Measurements from ENCODE around the gene BRD3OS. TPM values are rescaled to one million over a fixed set of nuclear protein-coding genes. Genes with fewer than 3 reads are reported as not detected.

Gene BRD3OS
- total RNA-seq, 4 donors from 2014 or later = 0.76 to 9.3 (median 5.8) TPM

- Histone ChIP-seq H3K4me1 (peaks cover 6 to 12% of the 10 kb centered on the region in 2 donors), H3K27ac (no peak overlapping the region), H3K27me3 (no peaks in the 10 kb centered on the region), H3K36me3 (peaks cover 0 to 32% of the 10 kb centered on the region in 2 donors), H3K4me3 (no peak overlapping the region), H3K9me3 (no peaks in the 10 kb centered on the region)
- no peak for ATAC-seq
- no peak for TF ChIP-seq CTCF (IDR thresholded peaks at IDR 0.05 in 4 of 5, conservative IDR thresholded peaks at IDR 0.05 in 1 of 5)
- intact Hi-C loops (cut with DNase I; ENCODE audit: low total_unique reads) = loop anchor here (10.0 kb wide), 1 partner anchor 653 kb away; the partner anchor contains the start of genes STKLD1 and SURF4
- DNase-seq = no peak
- in situ Hi-C loops (cut with MboI; ENCODE audit: low sequenced_read_pairs in 4 of 4) = no loop called here
Observed at GRCh38 chr9:134027561-134027960, 2.3 kb downstream of the BRD3OS start.

- DNase-seq (no peak), ATAC-seq (no peak)
- TF ChIP-seq POLR2A (IDR thresholded peaks at IDR 0.05) = no peak
- TF ChIP-seq CTCF (IDR thresholded peaks at IDR 0.05 in 4 of 5, conservative IDR thresholded peaks at IDR 0.05 in 1 of 5) = no peak
- H3K4me3 ChIP-seq = no peak overlapping the region
- peaks cover 6 to 12% of the 10 kb centered on the region in 2 donors for H3K4me1 ChIP-seq
- in situ Hi-C loops (cut with MboI; ENCODE audit: low sequenced_read_pairs in 4 of 4) = no loop called here
- H3K9me3 ChIP-seq = no peaks in the 10 kb centered on the region
- H3K27me3 ChIP-seq = no peaks in the 10 kb centered on the region
- intact Hi-C loops (cut with DNase I; ENCODE audit: low total_unique reads) = loop anchor here (10.0 kb wide), 1 partner anchor 653 kb away; the partner anchor contains the start of genes STKLD1 and SURF4
- no peak overlapping the region for H3K27ac ChIP-seq
- peaks cover 0 to 37% of the 10 kb centered on the region in 2 donors for H3K36me3 ChIP-seq
Observed at GRCh38 chr9:134028076-134028475, 2.8 kb downstream of the BRD3OS start.

GRCh38 chr9:134028575-134029247, 3.4 kb downstream of the BRD3OS start:
- in situ Hi-C loops (cut with MboI; ENCODE audit: low sequenced_read_pairs in 4 of 4) = no loop called here
- intact Hi-C loops (cut with DNase I; ENCODE audit: low total_unique reads) = loop anchor here (10.0 kb wide), 1 partner anchor 654 kb away; the partner anchor contains the start of genes STKLD1 and SURF4
- TF ChIP-seq CTCF (IDR thresholded peaks at IDR 0.05 in 4 of 5, conservative IDR thresholded peaks at IDR 0.05 in 1 of 5) (no peak), POLR2A (IDR thresholded peaks at IDR 0.05) (no peak)

GRCh38 chr9:134029248-134030226, 4.3 kb downstream of the BRD3OS start:
- no peaks in the 10 kb centered on the region for H3K27me3 ChIP-seq
- peaks cover 6 to 11% of the 10 kb centered on the region in 2 donors for H3K4me1 ChIP-seq
- DNase-seq (no peak), ATAC-seq (no peak)
- H3K9me3 ChIP-seq = no peaks in the 10 kb centered on the region
- H3K27ac ChIP-seq = no peak overlapping the region
- H3K36me3 ChIP-seq = peaks cover 0 to 51% of the 10 kb centered on the region in 2 donors
- no peak overlapping the region for H3K4me3 ChIP-seq
- intact Hi-C loops (cut with DNase I; ENCODE audit: low total_unique reads) (loop anchor here (10.0 kb wide), 1 partner anchor 655 kb away; the partner anchor contains the start of genes STKLD1 and SURF4), in situ Hi-C loops (cut with MboI; ENCODE audit: low sequenced_read_pairs in 4 of 4) (no loop called here)
- no peak for TF ChIP-seq CTCF (IDR thresholded peaks at IDR 0.05 in 4 of 5, conservative IDR thresholded peaks at IDR 0.05 in 1 of 5)
- TF ChIP-seq POLR2A (IDR thresholded peaks at IDR 0.05) = no peak

More at GRCh38 chr9:134028575-134029247, 3.4 kb downstream of the BRD3OS start:
- H3K9me3 ChIP-seq = no peaks in the 10 kb centered on the region
- H3K27me3 ChIP-seq = no peaks in the 10 kb centered on the region
- DNase-seq = no peak
- peaks cover 0 to 43% of the 10 kb centered on the region in 2 donors for H3K36me3 ChIP-seq
- no peak overlapping the region for H3K4me3 ChIP-seq
- no peak for ATAC-seq
- peaks cover 6 to 12% of the 10 kb centered on the region in 2 donors for H3K4me1 ChIP-seq
- no peak overlapping the region for H3K27ac ChIP-seq

All from gastrocnemius medialis (tissue), 4 donors.